Left cardiac atrium (tissue), 4 donors: ENCODE measurements around the gene KCND2. TPM values are rescaled to one million over a fixed set of nuclear protein-coding genes. Genes with fewer than 3 reads are reported as not detected.

Source experiments
- ATAC-seq, 2 donors: fragments of 200-7000 bp; cut with Tn5 transposase; one replicate each; pipeline ENCODE4 v1.9.1; 2020; ENCODE audit warnings: mild to moderate bottlenecking in 2 of 2, moderate library complexity in 2 of 2
- DNase-seq: peaks from one replicate; pipeline ENCODE4 v3.0.0-alpha.2; 2020
- intact Hi-C, 2 donors: fragments of 100-400 bp; cut with DNase I; formaldehyde crosslinking; loops; one replicate each; pipeline versions ENCODE4 v1.14.1 to v1.15.1; 2022 to 2023
- total RNA-seq, 2 donors: library from RNA; stranded (reverse); fragmentation: NEBNext Ultra II Directional; extraction: Animal tissue kit (Norgen Biotek cat#: 25700); gene quantifications; one replicate each; pipeline ENCODE4 v1.2.1, GENCODE V29; 2021
- donor health status: DM: no; HTN: yes; CAD: no.
- donor health status: DM: no; HTN: yes; CAD: no; lungs with severe emphysema.
- donor health status: DM: yes; HTN: yes; CAD: no.
- donor health status: Dilated cardiomyopathy.

The KCND2 gene
- total RNA-seq, 2 donors from 2014 or later: 0.21 to 0.41 TPM

GRCh38 chr7:120402079-120402767 is 129.2 kb downstream of the KCND2 start:
- intact Hi-C loops: no loop called here
- no peak for DNase-seq
- ATAC-seq: peak in 1 of 2 donors; percentile 65

GRCh38 chr7:120402801-120403200 is 129.8 kb downstream of the KCND2 start:
- intact Hi-C loops: no loop called here
- ATAC-seq (no peak), DNase-seq (no peak)

- intact Hi-C loops: no loop called here
- ATAC-seq: no peak
- no peak for DNase-seq
These were observed 131.1 kb downstream of the KCND2 start for GRCh38 chr7:120404042-120404441.

- no peak for DNase-seq
- no peak for ATAC-seq
- intact Hi-C loops: no loop called here
These were observed 132.7 kb downstream of the KCND2 start for GRCh38 chr7:120405652-120406051.

- no peak for ATAC-seq
- intact Hi-C loops: no loop called here
These were observed 134.0 kb downstream of the KCND2 start for GRCh38 chr7:120407010-120407409.

GRCh38 chr7:120412139-120413050 is 139.4 kb downstream of the KCND2 start:
- ATAC-seq (no peak), DNase-seq (no peak)
- intact Hi-C loops: no loop called here

More at GRCh38 chr7:120407010-120407409, 134.0 kb downstream of the KCND2 start:
- no peak for DNase-seq

GRCh38 chr7:120413164-120413563 is 140.2 kb downstream of the KCND2 start:
- intact Hi-C loops: no loop called here
- DNase-seq (no peak), ATAC-seq (no peak)

GRCh38 chr7:120417244-120417979 is 144.4 kb downstream of the KCND2 start:
- no peak for ATAC-seq
- intact Hi-C loops: no loop called here
- DNase-seq: no peak

GRCh38 chr7:120421151-120421651 is 148.2 kb downstream of the KCND2 start:
- no peak for ATAC-seq
- DNase-seq: no peak
- intact Hi-C loops: no loop called here

GRCh38 chr7:120431016-120431415 is 158.0 kb downstream of the KCND2 start:
- intact Hi-C loops: no loop called here
- DNase-seq (no peak), ATAC-seq (no peak)

GRCh38 chr7:120436487-120437060 is 163.6 kb downstream of the KCND2 start:
- DNase-seq (no peak), ATAC-seq (no peak)
- intact Hi-C loops: no loop called here

- no peak for DNase-seq
- intact Hi-C loops: no loop called here
- no peak for ATAC-seq
These were observed 168.9 kb downstream of the KCND2 start for GRCh38 chr7:120441850-120442249.

GRCh38 chr7:120442838-120443237 is 169.9 kb downstream of the KCND2 start:
- DNase-seq (no peak), ATAC-seq (no peak)
- intact Hi-C loops: no loop called here

GRCh38 chr7:120444650-120445049 is 171.7 kb downstream of the KCND2 start:
- intact Hi-C loops: no loop called here
- ATAC-seq (no peak), DNase-seq (no peak)

- intact Hi-C loops: no loop called here
- ATAC-seq (no peak), DNase-seq (no peak)
These were observed 172.3 kb downstream of the KCND2 start for GRCh38 chr7:120445276-120445675.

GRCh38 chr7:120452665-120453064 is 179.7 kb downstream of the KCND2 start:
- intact Hi-C loops: no loop called here
- DNase-seq: no peak
- ATAC-seq: no peak

GRCh38 chr7:120456699-120457098 is 183.7 kb downstream of the KCND2 start:
- intact Hi-C loops: no loop called here
- DNase-seq: no peak
- ATAC-seq: no peak

GRCh38 chr7:120460949-120461348 is 188.0 kb downstream of the KCND2 start:
- intact Hi-C loops: no loop called here
- ATAC-seq (no peak), DNase-seq (no peak)

- intact Hi-C loops: no loop called here
- no peak for DNase-seq
- ATAC-seq: no peak
These were observed 190.0 kb downstream of the KCND2 start for GRCh38 chr7:120462991-120463390.
